ENCODE results near the gene SGCA. TPM values are rescaled to one million over a fixed set of nuclear protein-coding genes. Genes with fewer than 3 reads are reported as not detected.

SGCA gene
- total and polyA plus RNA-seq, 10 of the 15 experiments (the other 5 are each of a cell fraction or from before 2014, with no cell fraction given): 0.13 to 2.2 (median 0.50) TPM; not detected in 2

GRCh38 chr17:50169121-50169764 lies 3.4 kb downstream of the SGCA start (continued):
- TF ChIP-seq RB1 (IDR thresholded peaks at IDR 0.05; ENCODE audit: borderline replicate concordance): peak; percentile 90; the same call in 1 of the 2 replicates
- TF ChIP-seq MTA2 (IDR thresholded peaks at IDR 0.05; ENCODE audit: low read depth): peak; percentile 42; the same call in 1 of the 2 replicates
- TF ChIP-seq EED (IDR thresholded peaks at IDR 0.05; ENCODE audit: low read depth): peak; percentile 30; the same call in 1 of the 2 replicates
- TF ChIP-seq HDAC2 (IDR thresholded peaks at IDR 0.05): no peak
- no peak for TF ChIP-seq PRDM15 (CRISPR knock-in tag; IDR thresholded peaks at IDR 0.05)
- no peak for TF ChIP-seq FOXK2 (IDR thresholded peaks at IDR 0.05)
- TF ChIP-seq ZNF207 (IDR thresholded peaks at IDR 0.05; ENCODE audit: borderline replicate concordance): 0 out of 2 replicates have a peak, but pooled peaks have one; percentile 47
- peak; percentile 65 for TF ChIP-seq RUNX3 (IDR thresholded peaks at IDR 0.05; ENCODE audit: low read length)
- TF ChIP-seq NRF1 (conservative IDR thresholded peaks at IDR 0.05; ENCODE audit: low read depth, low read length): no peak
- peak in 1 of 2 experiments; percentile 37; a peak in 1 of 3 replicates for TF ChIP-seq EGR1 (IDR thresholded peaks at IDR 0.05; ENCODE audit: borderline replicate concordance in 1 of 2, low read depth in 2 of 2, low read length in 2 of 2)
- peak; percentile 54 to 82 for TF ChIP-seq IKZF2 (IDR thresholded peaks at IDR 0.05)
- peak; percentile 96 for TF ChIP-seq RAD21 (IDR thresholded peaks at IDR 0.05; ENCODE audit: insufficient read depth, low read depth, low read length)
- 0 out of 2 replicates have a peak, but pooled peaks have one; percentile 45 for TF ChIP-seq ZBTB33 (IDR thresholded peaks at IDR 0.05)
- TF ChIP-seq SREBF2 (IDR thresholded peaks at IDR 0.05; ENCODE audit: low read length): no peak
- no peak for TF ChIP-seq POLR2AphosphoS5 (IDR thresholded peaks at IDR 0.05; ENCODE audit: low read length)
- TF ChIP-seq SMAD5 (IDR thresholded peaks at IDR 0.05; ENCODE audit: low read depth): no peak
- TF ChIP-seq IRF3 (IDR thresholded peaks at IDR 0.05): 0 out of 2 replicates have a peak, but pooled peaks have one; percentile 25
- no peak for TF ChIP-seq GABPA (IDR thresholded peaks at IDR 0.05; ENCODE audit: low read depth)
- TF ChIP-seq FOXM1 (IDR thresholded peaks at IDR 0.05; ENCODE audit: low read depth, low read length): no peak; the same call in 1 of the 2 replicates
- no peak for TF ChIP-seq CBFB (IDR thresholded peaks at IDR 0.05; ENCODE audit: low read depth)
- peak; percentile 81 for TF ChIP-seq YY1 (IDR thresholded peaks at IDR 0.05; ENCODE audit: low read depth, low read length)
- 0 out of 2 replicates have a peak, but pooled peaks have one; percentile 19 for TF ChIP-seq GATAD2B (conservative IDR thresholded peaks at IDR 0.05; ENCODE audit: low read depth)
- peak; percentile 55; the same call in 1 of the 2 replicates for TF ChIP-seq IRF5 (IDR thresholded peaks at IDR 0.05; ENCODE audit: borderline replicate concordance)
- TF ChIP-seq NR2C1 (IDR thresholded peaks at IDR 0.05): no peak

Measured in GM12878 (cell line).